Testis (tissue), 3 donors: ENCODE measurements around the gene RNF187. TPM values are rescaled to one million over a fixed set of nuclear protein-coding genes. Genes with fewer than 3 reads are reported as not detected.

ENCODE experiments used
- DNase-seq: peaks from one replicate; pipeline ENCODE4 v3.0.0-alpha.2; 2019
- H3K27ac ChIP-seq, 2 donors: fragments of 200-600 bp; sonication (generic); one replicate each; pipeline ENCODE4 v1.5.1; 2019
- H3K27me3 ChIP-seq: fragments of 200-600 bp; sonication (generic); one replicate; pipeline ENCODE4 v1.5.1; 2019
- H3K36me3 ChIP-seq: fragments of 200-600 bp; sonication (generic); one replicate; pipeline ENCODE4 v1.5.1; 2017; ENCODE audit warnings: low read depth; ENCODE audit errors: missing control alignments
- H3K4me1 ChIP-seq: fragments of 200-600 bp; sonication (generic); one replicate; pipeline ENCODE4 v1.5.1; 2019
- H3K4me3 ChIP-seq, 2 donors: fragments of 200-600 bp; sonication (generic); one replicate each; pipeline ENCODE4 v1.5.1; 2017 to 2019
- H3K9me3 ChIP-seq: fragments of 200-600 bp; sonication (generic); one replicate; pipeline ENCODE4 v1.5.1; 2017
- POLR2A ChIP-seq: fragments of 450-650 bp; IDR thresholded peaks from one replicate; pipeline ENCODE4 v1.6.1; 2017; ENCODE audit warnings: antibody characterized with exemption, mild to moderate bottlenecking, moderate library complexity
- WGBS, 2 donors: methylation state at CpG; one replicate each; pipeline ENCODE4 v1.1.5; 2018; 5-methylcytosine and 5-hydroxymethylcytosine counted together
- intact Hi-C: fragments of 100-400 bp; cut with DNase I; formaldehyde crosslinking; loops from one replicate; pipeline ENCODE4 v1.15.1; 2023; ENCODE audit warnings: low total_unique reads
- polyA plus RNA-seq: library from polyadenylated mRNA; stranded (reverse); fragments of 350-450 nt; fragmentation: Illumina TruSeq; extraction: RNeasy Lipid Tissue Mini Kit (QIAGEN cat#74804); gene quantifications from one replicate; pipeline ENCODE4 v1.2.3, GENCODE V29; 2014; ENCODE audit warnings: low read depth, low replicate concordance; ENCODE audit not compliant: insufficient read depth
- total RNA-seq, 2 donors: library from RNA; depleted of rRNA; stranded (reverse); fragments of >200 nt; gene quantifications; one replicate each; pipeline ENCODE4 v1.2.3, GENCODE V29; 2016
- TF ChIP-seq, protein P1 (sequence below), 3 experiments: fragments of 450-650 bp in 2 of 3; fragments of 200-600 bp in 1 of 3; sonication (generic) in 1 of 3; IDR thresholded peaks; one replicate each; pipeline ENCODE4 v1.5.1; 2016 to 2019; ENCODE audit warnings: antibody characterized with exemption in 3 of 3, mild to moderate bottlenecking in 2 of 3, moderate library complexity in 1 of 3

RNF187 gene
- total and polyA plus RNA-seq, 3 donors from 2014 or later, result 49.3 to 109 (median 86.8) TPM

DNA sequence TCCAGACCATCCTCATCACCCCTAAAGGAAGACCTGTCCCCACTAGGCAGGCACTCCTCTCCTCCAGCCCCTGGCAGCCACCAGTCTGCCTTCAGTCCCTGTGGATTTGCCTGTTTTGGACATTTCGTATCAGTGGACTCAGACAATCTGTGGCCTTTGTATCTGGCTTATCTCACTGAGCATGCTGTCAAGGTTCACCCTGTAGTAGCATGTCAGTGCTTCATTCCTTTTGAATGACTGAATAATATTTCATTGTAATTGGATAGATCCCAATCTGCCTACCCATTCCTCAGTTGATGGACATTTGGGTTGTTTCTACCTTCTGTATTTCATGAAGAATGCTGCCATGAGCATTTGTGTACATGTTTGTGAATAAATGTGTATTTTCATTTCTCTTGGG lies 32.9 kb upstream of the RNF187 start:
- WGBS, 2 donors, result 69 to 76% methylated on average over 1 of the region's 1 CpG
- TF ChIP-seq, protein P1, sequence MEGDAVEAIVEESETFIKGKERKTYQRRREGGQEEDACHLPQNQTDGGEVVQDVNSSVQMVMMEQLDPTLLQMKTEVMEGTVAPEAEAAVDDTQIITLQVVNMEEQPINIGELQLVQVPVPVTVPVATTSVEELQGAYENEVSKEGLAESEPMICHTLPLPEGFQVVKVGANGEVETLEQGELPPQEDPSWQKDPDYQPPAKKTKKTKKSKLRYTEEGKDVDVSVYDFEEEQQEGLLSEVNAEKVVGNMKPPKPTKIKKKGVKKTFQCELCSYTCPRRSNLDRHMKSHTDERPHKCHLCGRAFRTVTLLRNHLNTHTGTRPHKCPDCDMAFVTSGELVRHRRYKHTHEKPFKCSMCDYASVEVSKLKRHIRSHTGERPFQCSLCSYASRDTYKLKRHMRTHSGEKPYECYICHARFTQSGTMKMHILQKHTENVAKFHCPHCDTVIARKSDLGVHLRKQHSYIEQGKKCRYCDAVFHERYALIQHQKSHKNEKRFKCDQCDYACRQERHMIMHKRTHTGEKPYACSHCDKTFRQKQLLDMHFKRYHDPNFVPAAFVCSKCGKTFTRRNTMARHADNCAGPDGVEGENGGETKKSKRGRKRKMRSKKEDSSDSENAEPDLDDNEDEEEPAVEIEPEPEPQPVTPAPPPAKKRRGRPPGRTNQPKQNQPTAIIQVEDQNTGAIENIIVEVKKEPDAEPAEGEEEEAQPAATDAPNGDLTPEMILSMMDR (IDR thresholded peaks at IDR 0.05), result no peak
- TF ChIP-seq POLR2A, result no peak
- Histone ChIP-seq H3K27me3 (no peaks in the 10 kb centered on the region), H3K4me3 (no peak overlapping the region), H3K36me3 (no peaks in the 10 kb centered on the region), H3K27ac (no peak overlapping the region), H3K9me3 (no peaks in the 10 kb centered on the region), H3K4me1 (peaks cover 11% of the 10 kb centered on the region)
- no peak for DNase-seq
- intact Hi-C loops, result no loop called here

DNA sequence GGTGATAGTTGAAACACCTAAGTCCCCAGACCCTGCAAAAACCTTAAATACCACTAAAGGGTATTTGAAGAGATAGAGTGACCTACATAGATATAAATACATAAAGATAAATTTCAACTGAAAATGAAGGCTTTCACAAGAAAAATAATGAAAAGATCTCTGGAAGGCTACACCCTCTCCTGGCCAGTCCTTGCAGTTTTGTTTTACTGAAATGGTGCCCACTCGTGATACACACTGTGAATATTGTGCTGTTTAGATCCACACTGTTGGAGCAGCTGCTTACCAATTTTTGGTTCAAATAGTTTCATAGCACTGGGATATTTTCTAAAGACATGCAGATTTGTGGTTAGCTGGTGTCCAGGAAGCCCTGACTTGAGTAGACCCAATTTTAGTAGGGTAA lies 31.5 kb upstream of the RNF187 start:
- Histone ChIP-seq H3K9me3 (no peaks in the 10 kb centered on the region), H3K27me3 (no peaks in the 10 kb centered on the region), H3K4me3 (no peak overlapping the region), H3K36me3 (no peaks in the 10 kb centered on the region), H3K4me1 (peaks cover 12% of the 10 kb centered on the region), H3K27ac (no peak overlapping the region)
- no peak for DNase-seq
- WGBS, 2 donors, result 29 to 54% methylated on average over 1 of the region's 1 CpG
- intact Hi-C loops, result no loop called here
- no peak for TF ChIP-seq POLR2A
- TF ChIP-seq, protein P1 (IDR thresholded peaks at IDR 0.05), result peak in 2 of 3 experiments; percentile 15

DNA sequence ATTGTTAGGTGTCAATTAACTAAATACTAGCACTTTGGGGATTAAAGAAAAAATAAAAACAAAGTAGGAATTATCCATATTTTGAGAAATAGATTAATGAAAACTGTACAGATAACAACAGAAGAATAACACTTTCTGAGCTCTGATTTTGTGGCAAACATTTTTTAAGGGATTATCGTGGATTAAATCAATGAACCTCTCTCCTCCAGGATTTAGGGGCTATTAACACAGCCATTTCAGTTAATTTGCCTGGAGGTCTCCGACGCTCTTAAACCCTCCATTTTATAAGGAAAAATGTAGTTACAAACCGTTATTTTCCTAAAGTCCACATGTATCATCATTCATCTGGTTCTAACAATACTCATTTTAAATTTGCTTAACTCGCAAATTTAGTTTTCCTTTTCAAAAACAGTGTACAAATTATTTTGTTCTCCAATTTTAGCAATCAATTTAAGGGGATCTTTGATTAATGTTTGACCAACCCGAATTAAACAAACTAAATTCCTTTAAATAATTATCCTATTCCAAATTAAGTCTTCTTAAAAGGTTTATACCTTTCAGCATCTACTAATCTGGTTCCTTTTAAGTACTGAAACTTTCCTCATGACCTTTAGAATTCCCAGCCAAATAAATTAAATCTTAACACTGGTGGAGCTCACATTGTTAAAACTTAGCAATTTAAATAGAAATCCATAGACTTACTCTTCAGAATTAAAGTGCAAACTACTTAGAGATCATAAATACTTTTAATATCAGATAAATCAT lies 30.7 kb upstream of the RNF187 start:
- Histone ChIP-seq H3K4me3 (peak overlapping the region; percentile 48 to 58), H3K4me1 (peaks cover 12% of the 10 kb centered on the region), H3K27me3 (no peaks in the 10 kb centered on the region), H3K9me3 (no peaks in the 10 kb centered on the region), H3K27ac (peak overlapping the region; percentile 83 to 87), H3K36me3 (no peaks in the 10 kb centered on the region)
- TF ChIP-seq, protein P1 (IDR thresholded peaks at IDR 0.05), result no peak
- no peak for TF ChIP-seq POLR2A
- 65 to 70% methylated on average over 6 of the region's 6 CpGs for WGBS, 2 donors
- DNase-seq, result no peak
- intact Hi-C loops, result no loop called here

DNA sequence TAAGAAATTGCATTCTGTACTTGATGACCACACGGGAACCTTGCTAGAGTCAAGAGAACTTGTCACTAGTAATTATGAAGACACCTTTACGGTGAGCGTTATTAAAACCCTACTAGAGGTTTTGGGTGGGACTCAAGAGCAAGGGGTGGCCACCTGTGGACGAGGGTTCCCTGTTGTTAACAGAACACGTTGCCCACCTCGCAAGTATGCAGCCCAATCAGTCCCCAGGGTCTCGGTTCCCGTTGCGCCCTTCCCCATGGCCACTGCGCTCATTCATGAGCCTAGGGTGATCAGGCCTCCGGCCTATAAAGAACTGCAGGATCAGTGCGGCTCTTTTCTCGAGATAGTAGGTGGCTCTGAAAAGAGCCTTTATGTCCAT lies 30.2 kb upstream of the RNF187 start:
- Histone ChIP-seq H3K27me3 (no peaks in the 10 kb centered on the region), H3K4me3 (peak overlapping the region; percentile 48 to 58), H3K9me3 (no peaks in the 10 kb centered on the region), H3K4me1 (peaks cover 12% of the 10 kb centered on the region), H3K36me3 (no peaks in the 10 kb centered on the region), H3K27ac (peak overlapping the region; percentile 83 to 87)
- intact Hi-C loops, result no loop called here
- whole genome bisulfite sequencing, 2 donors, result 8 to 9% methylated on average over 11 to 13 of the region's 13 CpGs
- no peak for TF ChIP-seq POLR2A
- TF ChIP-seq, protein P1 (IDR thresholded peaks at IDR 0.05), result no peak
- no peak for DNase-seq
